ENCODE measurements around the gene NDUFAB1. TPM values are rescaled to one million over a fixed set of nuclear protein-coding genes. Genes with fewer than 3 reads are reported as not detected.

Gene NDUFAB1
- total RNA-seq, 1 experiment from 2014 or later: 136 TPM

DNA sequence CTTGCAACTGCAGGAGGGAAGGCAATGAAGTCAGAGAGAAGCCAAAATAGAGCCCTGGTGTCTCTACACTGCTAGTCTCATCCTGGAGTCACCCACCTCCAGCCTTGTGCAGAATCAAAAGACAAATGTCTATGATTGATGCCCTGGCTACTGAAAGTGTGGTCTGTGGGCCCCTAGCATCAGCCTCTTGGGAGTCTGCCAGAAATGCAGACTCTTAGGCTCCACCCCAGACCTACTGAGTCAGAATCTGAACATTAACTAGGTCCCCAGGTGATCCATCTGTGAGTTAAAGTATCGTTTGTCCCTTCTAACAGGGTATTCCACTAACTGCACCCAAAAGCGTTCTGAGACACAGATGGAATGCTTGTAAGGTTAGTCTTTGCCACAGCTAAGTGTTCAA lies 60.2 kb downstream of the NDUFAB1 start:
- no peak for DNase-seq
- Histone ChIP-seq H3K4me2 (no peak overlapping the region), H3K79me2 (ENCODE audit: low read depth) (no peaks in the 10 kb centered on the region), H3K4me3 (no peak overlapping the region), H4K20me1 (ENCODE audit: insufficient read depth) (0 out of 2 replicates have a peak, but pooled peaks cover 3% of the 10 kb centered on the region), H3K9me3 (ENCODE audit: insufficient read depth, low read depth) (no peaks in the 10 kb centered on the region), H2AFZ (no peak overlapping the region), H3F3A (ENCODE audit: insufficient read depth, low read depth) (no peaks in the 10 kb centered on the region), H3K9me2 (ENCODE audit: insufficient read depth) (no peaks in the 10 kb centered on the region), H3K4me1 (replicated peaks; ENCODE audit: insufficient read depth) (peaks cover 18% of the 10 kb centered on the region), H3K27me3 (ENCODE audit: insufficient read depth, low read depth) (no peaks in the 10 kb centered on the region), H3K27ac (no peak overlapping the region), H3K36me3 (ENCODE audit: low read depth) (peaks cover 27% of the 10 kb centered on the region; the same call in 1 of the 2 replicates)
- CTCF ChIA-PET: no interaction called here
- POLR2A ChIA-PET (ENCODE audit: unreplicated experiment): no interaction called here
- intact Hi-C loops (cut with micrococcal nuclease; ENCODE audit: unreplicated experiment): no loop called here
- TF ChIP-seq EZH2 (IDR thresholded peaks at IDR 0.05; ENCODE audit: low read depth): no peak
- TF ChIP-seq, protein P1, sequence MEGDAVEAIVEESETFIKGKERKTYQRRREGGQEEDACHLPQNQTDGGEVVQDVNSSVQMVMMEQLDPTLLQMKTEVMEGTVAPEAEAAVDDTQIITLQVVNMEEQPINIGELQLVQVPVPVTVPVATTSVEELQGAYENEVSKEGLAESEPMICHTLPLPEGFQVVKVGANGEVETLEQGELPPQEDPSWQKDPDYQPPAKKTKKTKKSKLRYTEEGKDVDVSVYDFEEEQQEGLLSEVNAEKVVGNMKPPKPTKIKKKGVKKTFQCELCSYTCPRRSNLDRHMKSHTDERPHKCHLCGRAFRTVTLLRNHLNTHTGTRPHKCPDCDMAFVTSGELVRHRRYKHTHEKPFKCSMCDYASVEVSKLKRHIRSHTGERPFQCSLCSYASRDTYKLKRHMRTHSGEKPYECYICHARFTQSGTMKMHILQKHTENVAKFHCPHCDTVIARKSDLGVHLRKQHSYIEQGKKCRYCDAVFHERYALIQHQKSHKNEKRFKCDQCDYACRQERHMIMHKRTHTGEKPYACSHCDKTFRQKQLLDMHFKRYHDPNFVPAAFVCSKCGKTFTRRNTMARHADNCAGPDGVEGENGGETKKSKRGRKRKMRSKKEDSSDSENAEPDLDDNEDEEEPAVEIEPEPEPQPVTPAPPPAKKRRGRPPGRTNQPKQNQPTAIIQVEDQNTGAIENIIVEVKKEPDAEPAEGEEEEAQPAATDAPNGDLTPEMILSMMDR (conservative IDR thresholded peaks at IDR 0.05): no peak
- BruUV-seq (replicated peaks): no TSS peak

DNA sequence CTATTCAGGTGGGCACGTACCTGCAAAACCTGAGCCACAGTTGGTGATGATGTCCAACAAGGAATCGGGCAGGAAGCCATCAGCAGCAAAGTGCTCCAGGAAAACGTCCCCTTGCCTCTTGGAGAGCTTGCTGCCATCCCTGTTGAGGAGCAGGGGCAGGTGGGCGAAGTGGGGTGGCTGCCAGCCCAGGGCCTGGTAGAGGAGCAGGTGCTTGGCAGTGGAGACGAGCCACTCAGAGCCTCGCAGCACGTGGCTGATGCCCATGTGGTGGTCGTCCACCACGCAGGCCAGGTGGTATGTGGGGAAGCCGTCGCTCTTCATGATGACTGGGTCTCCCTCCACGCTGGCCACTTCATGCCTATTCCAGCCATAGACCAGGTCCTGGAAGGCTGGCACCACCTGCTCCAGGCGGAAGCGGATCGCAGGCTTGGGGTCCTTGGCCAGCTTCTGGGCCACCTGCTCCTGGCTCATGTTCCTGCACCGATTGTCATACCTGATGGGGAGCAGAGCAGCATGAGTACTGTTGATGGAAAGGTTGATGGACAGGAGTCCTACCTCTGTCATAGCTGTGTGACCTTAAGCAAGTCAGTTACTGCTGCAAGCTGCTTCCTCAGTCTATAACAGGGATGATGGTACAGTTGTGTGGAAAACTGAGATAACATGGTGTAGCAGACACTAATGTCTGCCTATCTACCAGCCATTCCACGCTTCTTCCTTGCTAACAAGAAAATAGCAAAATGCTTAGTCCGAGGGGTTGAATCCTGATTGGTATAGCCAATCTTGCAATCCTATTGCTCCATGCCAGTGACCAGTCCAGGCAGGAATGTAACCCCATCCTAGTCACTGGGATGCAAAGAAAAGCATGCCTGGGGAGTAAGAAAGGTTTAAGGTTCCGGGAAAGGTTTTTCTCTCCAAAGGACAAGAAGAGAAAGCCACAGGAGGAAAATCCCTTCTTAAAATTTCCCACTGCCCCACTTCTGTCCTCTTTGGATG lies 61.0 kb downstream of the NDUFAB1 start:
- ChIA-PET CTCF (no interaction called here), POLR2A (ENCODE audit: unreplicated experiment) (no interaction called here)
- Histone ChIP-seq H3K36me3 (ENCODE audit: low read depth) (peaks cover 24% of the 10 kb centered on the region; the same call in 1 of the 2 replicates), H3K79me2 (ENCODE audit: low read depth) (no peaks in the 10 kb centered on the region), H3K9me3 (ENCODE audit: insufficient read depth, low read depth) (no peaks in the 10 kb centered on the region), H3K27ac (no peak overlapping the region), H4K20me1 (ENCODE audit: insufficient read depth) (0 out of 2 replicates have a peak, but pooled peaks cover 3% of the 10 kb centered on the region), H3K27me3 (ENCODE audit: insufficient read depth, low read depth) (no peaks in the 10 kb centered on the region), H3K4me3 (no peak overlapping the region), H3K4me1 (replicated peaks; ENCODE audit: insufficient read depth) (peaks cover 18% of the 10 kb centered on the region), H2AFZ (no peak overlapping the region), H3F3A (ENCODE audit: insufficient read depth, low read depth) (no peaks in the 10 kb centered on the region), H3K4me2 (no peak overlapping the region), H3K9me2 (ENCODE audit: insufficient read depth) (no peaks in the 10 kb centered on the region)
- no peak for TF ChIP-seq EZH2 (IDR thresholded peaks at IDR 0.05; ENCODE audit: low read depth)
- TF ChIP-seq, protein P1 (conservative IDR thresholded peaks at IDR 0.05): no peak
- BruUV-seq (replicated peaks): no TSS peak
- intact Hi-C loops (cut with micrococcal nuclease; ENCODE audit: unreplicated experiment): no loop called here
- no peak for DNase-seq

DNA sequence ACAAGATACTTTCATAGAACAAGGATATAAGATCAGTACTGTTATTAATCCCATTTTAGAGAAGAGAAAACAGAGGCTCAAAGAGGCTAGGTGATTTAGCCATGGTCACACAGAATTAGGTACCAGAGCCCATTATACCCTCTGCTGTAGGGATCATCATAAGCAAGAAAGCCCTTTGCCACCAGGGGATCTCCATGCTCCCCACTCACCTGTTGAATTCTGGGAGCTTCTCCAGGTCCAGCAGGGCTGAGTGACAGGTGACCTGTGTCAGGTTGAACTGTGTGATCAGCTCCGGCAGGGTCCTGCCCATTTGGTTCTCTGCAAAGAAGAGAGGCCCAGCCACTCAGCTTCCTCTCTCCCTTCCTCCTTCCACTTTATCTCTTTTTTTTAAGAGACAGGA lies 63.7 kb downstream of the NDUFAB1 start:
- no peak for TF ChIP-seq EZH2 (IDR thresholded peaks at IDR 0.05; ENCODE audit: low read depth)
- TF ChIP-seq, protein P1 (conservative IDR thresholded peaks at IDR 0.05): no peak
- no peaks in the 10 kb centered on the region for H3K27me3 ChIP-seq (ENCODE audit: insufficient read depth, low read depth)
- no peak overlapping the region for H3K4me2 ChIP-seq
- no peaks in the 10 kb centered on the region for H3F3A ChIP-seq (ENCODE audit: insufficient read depth, low read depth)
- H3K9me2 ChIP-seq (ENCODE audit: insufficient read depth): no peaks in the 10 kb centered on the region
- no peaks in the 10 kb centered on the region for H3K79me2 ChIP-seq (ENCODE audit: low read depth)
- H3K4me3 ChIP-seq: no peak overlapping the region
- no peaks in the 10 kb centered on the region for H3K4me1 ChIP-seq (replicated peaks; ENCODE audit: insufficient read depth)
- POLR2A ChIA-PET (ENCODE audit: unreplicated experiment): no interaction called here
- BruUV-seq (replicated peaks): no TSS peak
- H3K36me3 ChIP-seq (ENCODE audit: low read depth): peaks cover 19% of the 10 kb centered on the region; the same call in 1 of the 2 replicates
- H4K20me1 ChIP-seq (ENCODE audit: insufficient read depth): 0 out of 2 replicates have a peak, but pooled peaks cover 3% of the 10 kb centered on the region
- no peak for DNase-seq
- intact Hi-C loops (cut with micrococcal nuclease; ENCODE audit: unreplicated experiment): no loop called here
- no peak overlapping the region for H2AFZ ChIP-seq
- H3K9me3 ChIP-seq (ENCODE audit: insufficient read depth, low read depth): no peaks in the 10 kb centered on the region
- no peak overlapping the region for H3K27ac ChIP-seq
- CTCF ChIA-PET: no interaction called here

Other genes starting within 250 kb of the NDUFAB1 start
- 38.3 and 40.7 TPM in 2 replicates for gene COG7, start 143.1 kb downstream of the NDUFAB1 start, total RNA-seq (2021)
- 68.5 and 85.1 TPM in 2 replicates for gene GGA2, start 85.8 kb downstream of the NDUFAB1 start, total RNA-seq (2021)
- 34.9 and 43.3 TPM in 2 replicates for gene EARS2, start 39.0 kb downstream of the NDUFAB1 start, total RNA-seq (2021)
- gene UBFD1, start 38.6 kb downstream of the NDUFAB1 start, total RNA-seq (2021): 95.8 and 98.2 TPM in 2 replicates
- 15.1 and 19.1 TPM in 2 replicates for gene PALB2, start 45.0 kb upstream of the NDUFAB1 start, total RNA-seq (2021)
- 52.9 and 84.8 TPM in 2 replicates for gene DCTN5, start 45.1 kb upstream of the NDUFAB1 start, total RNA-seq (2021)
- 169 and 213 TPM in 2 replicates for gene PLK1, start 82.6 kb upstream of the NDUFAB1 start, total RNA-seq (2021)
- gene ERN2, start 116.9 kb upstream of the NDUFAB1 start, total RNA-seq (2021): 3.4 and 3.9 TPM in 2 replicates
- gene CHP2, start 158.7 kb upstream of the NDUFAB1 start, total RNA-seq (2021): not detected in 2 replicates
- gene PRKCB, start 239.7 kb upstream of the NDUFAB1 start, total RNA-seq (2021): not detected in 2 replicates

All from PC-9 (cell line).